NCI-H1436 (cell line): Measurements from ENCODE around the gene MAPT.

Source experiments
- DNase-seq: peaks from one replicate; lab custom pipeline; 2025; lab: John Stamatoyannopoulos, UW

MAPT gene

DNA sequence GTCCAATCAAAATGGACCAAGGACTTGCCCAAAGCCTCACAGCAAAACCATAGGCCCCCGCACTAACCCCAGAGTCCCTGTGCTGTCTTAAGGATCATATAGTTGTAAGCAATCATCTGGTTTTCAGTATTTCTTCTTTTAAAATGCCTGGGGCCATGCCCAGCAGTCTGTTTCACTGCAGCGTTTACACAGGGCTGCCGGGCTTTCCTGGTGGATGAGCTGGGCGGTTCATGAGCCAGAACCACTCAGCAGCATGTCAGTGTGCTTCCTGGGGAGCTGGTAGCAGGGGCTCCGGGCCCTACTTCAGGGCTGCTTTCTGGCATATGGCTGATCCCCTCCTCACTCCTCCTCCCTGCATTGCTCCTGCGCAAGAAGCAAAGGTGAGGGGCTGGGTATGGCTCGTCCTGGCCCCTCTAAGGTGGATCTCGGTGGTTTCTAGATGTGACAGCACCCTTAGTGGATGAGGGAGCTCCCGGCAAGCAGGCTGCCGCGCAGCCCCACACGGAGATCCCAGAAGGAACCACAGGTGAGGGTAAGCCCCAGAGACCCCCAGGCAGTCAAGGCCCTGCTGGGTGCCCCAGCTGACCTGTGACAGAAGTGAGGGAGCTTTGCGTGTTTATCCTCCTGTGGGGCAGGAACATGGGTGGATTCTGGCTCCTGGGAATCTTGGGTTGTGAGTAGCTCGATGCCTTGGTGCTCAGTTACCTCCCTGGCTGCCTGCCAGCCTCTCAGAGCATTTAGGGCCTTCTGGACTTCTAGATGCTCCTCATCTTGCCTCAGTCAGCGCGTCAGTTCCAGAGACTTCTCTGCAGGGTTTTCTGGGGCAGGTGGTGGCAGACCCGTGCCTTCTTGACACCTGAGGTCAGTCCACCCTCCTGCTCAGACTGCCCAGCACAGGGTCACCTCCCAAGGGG is 79.8 kb downstream of the MAPT start:
- no peak for DNase-seq

DNA sequence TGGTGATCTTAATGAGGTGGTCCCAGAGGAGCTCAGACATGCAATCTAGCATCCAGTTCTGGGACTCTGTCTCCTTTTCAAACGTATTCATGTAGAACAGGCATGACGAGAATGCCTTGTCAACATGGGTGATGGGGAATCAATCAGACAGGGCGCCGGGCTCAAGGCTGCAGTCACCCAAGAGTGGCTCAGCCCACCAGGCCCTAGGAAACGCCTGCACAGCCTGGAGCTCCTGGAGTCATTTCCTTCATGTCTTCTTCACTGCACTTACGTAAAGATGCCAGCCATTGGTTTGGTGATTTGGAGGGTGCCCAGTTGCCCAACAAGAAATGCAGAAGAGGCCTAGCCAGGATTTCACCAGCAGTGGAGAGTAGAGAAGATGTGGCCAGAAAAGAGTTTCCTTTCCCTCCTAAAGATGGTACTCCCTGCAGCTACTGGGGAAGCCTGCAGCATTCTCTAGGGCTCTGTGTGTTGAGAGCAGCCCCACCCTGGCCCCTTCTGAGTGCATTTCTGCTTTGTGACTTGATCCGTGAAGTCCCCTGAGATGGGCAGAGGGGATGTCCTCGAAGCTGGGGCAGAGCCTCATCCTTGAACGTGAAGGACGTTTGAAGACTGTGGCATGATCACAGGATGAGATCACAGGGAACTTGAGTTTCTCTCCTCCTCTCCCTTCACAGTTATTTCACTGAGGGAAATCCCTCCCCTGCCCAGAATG is 80.7 kb downstream of the MAPT start:
- DNase-seq = no peak

DNA sequence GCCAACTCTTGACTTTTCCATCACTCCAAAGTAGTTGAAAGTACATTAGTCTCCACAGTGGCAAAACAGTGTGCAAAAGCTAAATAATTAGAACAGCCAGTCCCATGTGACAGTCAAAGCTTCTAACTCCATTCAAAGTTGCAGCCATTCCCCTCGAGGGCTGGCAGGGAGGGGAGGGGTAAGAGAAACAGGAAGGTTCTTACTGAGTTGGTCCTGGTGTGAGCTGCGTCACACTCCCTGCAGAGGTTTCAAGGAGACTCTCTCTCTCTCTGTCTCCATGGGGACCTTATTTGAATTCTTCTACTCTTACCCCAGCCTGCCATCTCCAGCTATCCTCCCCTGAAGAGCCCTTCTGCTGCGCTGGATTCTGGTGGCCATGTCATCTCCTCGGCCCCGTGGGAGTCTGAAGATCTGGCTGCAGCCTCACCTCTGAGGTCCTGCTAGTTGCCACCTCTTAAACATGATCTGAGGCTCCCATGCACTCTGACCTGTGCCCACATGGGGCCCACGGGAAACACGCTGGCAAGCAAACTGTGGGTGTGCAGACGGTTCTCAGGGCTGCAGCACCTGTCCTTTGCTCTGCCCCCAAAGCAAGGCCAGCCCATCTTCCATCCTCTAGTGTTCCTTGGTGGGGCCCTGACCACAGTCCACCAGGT is 81.4 kb downstream of the MAPT start:
- no peak for DNase-seq

DNA sequence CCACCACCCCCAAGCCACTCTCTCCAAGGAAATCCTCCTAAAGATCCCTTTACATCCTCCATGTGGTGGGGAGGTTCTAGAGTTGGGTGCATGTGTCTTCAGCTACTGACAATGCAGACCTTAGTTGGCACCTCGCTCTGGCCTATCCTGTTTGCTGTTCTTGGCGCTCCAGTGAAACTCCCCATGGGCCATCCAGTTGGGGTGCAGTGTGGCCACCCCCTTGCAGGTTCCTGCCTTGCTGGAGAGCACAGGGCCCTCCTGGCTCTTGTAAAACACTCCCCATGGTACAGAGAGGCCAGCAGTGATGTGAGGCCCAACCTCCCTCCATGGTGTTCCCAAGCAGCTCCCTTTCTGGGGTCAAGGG is 82.0 kb downstream of the MAPT start:
- no peak for DNase-seq

DNA sequence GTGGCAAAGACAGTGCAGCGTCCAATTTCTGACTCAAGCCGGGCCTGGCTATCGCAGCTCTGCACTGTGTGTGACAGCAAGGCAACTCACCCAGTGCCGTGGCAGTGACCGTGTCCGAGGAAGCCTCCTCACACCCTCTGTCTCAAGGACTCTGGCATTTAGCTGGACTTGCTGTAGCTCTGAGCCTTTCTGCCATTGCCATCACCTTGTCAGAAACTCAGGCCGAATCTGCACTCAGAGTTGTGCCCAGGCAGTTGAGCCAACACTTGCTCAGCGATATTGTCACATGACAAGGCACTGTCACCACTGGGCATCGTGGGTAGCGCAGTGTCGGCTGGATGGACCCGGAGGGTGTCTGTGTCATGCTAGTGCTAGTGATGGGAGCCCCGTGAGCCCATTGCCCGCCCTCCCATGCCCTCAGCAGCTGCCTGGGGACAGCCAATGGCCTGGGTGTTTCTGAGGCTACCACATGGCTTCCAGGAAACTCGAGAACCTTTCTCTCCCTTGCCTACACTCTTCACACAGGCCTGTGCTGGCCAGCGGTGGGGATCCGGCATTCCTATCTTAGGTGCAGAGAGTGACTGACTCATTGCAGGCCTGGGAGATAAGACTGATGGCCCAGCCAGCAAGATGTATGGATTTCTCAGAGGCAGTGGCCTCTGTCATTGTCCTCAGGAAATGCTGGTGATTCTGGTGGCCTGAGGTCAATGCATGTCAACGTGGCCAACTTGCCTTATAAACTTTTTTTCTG is 82.6 kb downstream of the MAPT start:
- no peak for DNase-seq

DNA sequence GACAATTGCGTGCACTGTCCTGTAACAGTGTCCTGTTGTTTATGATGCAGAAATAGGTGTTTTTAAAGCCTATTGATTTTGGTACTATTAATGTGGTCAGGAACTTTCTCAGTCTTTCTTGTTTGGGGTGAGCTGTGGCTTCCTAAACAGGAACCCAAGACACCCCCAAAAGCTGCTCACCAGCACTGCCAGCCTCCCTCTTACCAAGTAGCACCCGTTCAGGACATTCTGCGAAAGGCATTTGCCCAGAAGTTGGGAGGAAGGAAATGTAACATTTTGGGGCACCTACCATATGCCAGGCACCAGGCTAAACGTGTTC is 83.1 kb downstream of the MAPT start:
- DNase-seq = no peak

DNA sequence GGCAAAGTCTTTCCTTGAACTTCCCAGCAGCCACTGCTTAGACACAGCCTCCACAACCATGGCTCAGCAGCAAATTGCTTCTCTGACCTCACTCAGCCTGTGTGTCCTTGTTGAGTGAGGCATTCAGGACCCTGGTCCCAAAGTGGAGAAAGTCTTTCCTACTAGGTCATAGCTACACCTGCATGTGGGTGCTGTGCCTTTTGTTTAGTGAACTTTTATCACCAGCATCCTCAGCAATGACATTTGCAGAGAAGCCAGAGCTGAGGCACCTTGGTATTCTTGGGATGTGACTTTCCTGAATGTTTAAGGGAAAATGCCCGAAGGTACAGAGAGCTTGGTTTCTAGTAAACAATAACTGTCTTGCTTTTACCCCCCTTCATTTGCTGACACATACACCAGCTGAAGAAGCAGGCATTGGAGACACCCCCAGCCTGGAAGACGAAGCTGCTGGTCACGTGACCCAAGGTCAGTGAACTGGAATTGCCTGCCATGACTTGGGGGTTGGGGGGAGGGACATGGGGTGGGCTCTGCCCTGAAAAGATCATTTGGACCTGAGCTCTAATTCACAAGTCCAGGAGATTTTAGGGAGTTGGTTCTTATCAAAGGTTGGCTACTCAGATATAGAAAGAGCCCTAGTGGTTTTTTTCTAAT is 83.7 kb downstream of the MAPT start:
- no peak for DNase-seq

DNA sequence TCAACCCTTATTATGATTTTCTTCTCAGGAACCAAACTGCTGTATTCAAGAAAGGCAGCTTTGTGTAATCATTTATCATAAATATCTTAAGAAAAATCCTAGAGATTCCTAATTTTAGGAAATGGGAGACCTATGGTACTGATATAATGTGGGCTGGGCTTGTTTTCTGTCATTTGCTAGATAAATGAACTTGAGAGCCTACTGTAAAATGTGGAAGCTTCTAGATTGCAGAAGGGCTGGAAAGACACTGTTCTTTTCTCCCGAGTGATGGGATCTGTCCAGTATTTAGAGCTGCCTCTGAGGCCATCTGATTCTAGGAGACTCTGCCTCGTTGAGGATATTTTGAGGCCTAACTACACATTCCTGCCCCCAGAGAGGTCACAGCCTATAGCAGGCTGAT is 84.8 kb downstream of the MAPT start:
- no peak for DNase-seq

DNA sequence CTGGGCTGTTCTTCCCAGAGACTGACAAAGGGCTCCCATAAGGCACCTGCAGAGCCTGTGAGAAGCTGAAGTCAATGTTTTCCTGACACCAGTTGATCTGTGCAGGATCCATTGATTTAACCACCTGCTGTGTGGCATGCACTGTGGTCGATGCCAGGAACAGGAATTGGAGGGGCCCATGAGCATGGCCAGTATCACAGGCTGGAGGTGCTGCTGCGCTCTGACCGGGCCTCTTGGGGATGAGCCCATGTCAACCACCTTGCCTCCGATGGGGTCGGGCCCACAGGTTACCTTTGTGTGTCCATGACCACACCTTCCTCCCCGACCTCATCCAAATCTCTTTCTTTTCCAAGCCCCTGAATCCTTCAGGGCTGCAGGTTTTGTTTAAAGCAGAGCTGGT is 86.5 kb downstream of the MAPT start:
- no peak for DNase-seq

DNA sequence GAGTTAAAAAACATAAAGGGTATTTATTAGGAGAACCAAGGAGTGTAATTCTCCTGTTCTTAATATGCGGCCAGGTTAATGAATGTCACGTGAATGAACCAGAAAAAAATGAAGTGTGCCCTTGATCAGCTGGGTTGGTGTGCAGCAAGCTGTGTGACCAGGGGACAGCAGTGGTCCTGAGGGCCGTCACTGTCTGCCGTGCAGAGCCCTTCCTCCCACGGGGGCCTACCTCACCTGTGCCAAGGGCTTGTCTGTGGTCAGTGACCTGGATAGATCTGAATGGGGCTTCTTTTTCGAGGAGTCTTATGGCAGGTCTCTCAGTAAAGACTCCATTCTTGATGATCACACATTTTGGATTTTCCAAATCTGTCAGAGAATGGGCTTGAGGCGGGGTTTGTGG is 87.0 kb downstream of the MAPT start:
- DNase-seq = no peak

DNA sequence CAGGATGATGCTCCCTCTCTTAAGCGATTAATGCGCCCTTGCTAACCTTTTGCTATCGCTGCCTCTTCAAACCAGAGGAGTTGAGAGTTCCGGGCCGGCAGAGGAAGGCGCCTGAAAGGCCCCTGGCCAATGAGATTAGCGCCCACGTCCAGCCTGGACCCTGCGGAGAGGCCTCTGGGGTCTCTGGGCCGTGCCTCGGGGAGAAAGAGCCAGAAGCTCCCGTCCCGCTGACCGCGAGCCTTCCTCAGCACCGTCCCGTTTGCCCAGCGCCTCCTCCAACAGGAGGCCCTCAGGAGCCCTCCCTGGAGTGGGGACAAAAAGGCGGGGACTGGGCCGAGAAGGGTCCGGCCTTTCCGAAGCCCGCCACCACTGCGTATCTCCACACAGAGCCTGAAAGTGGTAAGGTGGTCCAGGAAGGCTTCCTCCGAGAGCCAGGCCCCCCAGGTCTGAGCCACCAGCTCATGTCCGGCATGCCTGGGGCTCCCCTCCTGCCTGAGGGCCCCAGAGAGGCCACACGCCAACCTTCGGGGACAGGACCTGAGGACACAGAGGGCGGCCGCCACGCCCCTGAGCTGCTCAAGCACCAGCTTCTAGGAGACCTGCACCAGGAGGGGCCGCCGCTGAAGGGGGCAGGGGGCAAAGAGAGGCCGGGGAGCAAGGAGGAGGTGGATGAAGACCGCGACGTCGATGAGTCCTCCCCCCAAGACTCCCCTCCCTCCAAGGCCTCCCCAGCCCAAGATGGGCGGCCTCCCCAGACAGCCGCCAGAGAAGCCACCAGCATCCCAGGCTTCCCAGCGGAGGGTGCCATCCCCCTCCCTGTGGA is 88.6 kb downstream of the MAPT start:
- no peak for DNase-seq

DNA sequence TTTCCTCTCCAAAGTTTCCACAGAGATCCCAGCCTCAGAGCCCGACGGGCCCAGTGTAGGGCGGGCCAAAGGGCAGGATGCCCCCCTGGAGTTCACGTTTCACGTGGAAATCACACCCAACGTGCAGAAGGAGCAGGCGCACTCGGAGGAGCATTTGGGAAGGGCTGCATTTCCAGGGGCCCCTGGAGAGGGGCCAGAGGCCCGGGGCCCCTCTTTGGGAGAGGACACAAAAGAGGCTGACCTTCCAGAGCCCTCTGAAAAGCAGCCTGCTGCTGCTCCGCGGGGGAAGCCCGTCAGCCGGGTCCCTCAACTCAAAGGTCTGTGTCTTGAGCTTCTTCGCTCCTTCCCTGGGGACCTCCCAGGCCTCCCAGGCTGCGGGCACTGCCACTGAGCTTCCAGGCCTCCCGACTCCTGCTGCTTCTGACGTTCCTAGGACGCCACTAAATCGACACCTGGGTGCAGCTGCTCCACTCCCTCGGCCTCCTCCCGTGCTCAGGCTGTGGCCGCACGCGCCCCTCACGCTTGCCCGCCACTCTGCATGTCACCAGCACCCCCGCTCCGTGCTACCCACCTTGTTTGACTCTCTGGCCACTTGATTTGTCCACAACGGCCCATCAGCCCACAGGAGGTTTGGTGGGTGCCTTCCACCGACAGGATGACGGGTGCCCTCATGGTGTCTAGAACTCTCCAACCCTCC is 89.4 kb downstream of the MAPT start:
- no peak for DNase-seq

DNA sequence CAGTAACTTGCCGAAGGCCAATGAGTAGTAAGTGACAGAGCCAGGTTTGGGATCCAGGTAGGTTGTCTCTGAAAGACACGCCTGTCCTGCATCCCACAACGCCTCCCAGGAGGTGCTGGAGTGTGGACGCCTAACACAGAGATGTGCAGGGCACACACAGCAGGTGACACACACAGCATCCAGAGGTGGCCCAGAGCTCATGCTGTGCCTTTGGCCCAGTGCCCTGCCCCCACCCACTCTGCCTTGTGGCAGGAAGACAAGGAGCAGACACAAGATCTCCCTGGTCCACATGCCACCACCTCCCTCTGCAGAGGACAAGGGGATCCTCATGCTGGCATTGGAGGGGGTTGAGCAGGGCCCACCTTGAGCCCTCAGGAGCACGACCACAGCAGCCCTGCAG is 90.0 kb downstream of the MAPT start:
- no peak for DNase-seq

DNA sequence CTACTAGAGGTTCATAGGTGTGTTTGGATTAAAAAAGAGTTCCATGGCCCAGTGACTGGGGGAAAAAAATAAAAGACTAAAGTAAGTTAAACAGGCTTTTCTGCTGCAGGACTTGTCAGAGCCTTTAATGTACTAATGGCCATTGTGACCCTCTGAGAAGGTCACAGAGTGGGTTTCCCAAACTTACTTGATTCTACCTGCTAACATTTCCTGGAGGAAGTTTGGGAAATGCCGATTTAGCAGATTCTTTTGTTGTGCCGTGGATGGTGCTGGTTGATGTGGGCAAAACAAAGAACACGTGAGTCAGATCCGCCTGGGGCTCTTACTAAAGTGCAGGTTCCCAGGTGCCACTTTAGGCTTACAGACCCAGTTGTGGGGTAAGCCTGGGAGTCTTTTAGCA is 91.1 kb downstream of the MAPT start:
- DNase-seq = no peak

DNA sequence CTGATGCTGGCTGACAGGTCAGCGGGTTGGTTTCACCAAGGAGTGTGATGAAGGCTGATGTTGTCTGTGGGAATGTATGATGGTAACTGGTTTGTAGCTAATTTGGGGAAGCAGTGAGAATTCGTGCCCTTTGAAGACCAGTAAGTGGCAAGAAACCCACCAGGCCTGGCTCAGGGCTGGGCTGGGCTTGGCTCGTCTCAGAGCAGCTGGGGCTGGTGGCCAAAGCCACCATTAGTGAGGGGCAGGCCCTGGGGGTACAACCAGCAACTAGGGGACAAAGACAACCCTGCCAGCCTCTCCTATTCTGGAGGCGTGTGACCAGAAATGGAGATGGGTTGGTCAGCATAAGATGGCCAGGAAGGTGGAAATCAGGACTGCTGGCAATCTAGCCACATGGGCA is 91.7 kb downstream of the MAPT start:
- DNase-seq = no peak

DNA sequence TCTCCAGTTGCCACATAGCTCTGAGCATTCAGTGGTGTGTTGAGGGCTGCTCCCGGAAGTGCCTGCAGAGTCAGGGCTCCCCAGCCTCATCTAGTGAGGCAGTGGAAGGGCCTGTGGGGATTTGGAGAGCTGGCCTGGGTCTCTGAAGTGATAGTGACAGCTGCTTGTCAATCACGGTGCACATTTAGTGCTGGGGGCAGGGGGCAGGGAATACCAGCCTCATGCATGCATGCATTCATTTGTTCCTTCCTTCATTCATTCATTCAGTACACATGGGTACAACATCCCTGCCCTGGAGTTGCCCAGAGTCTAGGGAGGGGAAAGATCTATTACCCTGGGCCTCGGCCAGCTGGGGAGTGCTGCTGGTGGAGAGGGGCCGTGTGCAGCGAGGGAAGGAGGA is 93.4 kb downstream of the MAPT start:
- no peak for DNase-seq

DNA sequence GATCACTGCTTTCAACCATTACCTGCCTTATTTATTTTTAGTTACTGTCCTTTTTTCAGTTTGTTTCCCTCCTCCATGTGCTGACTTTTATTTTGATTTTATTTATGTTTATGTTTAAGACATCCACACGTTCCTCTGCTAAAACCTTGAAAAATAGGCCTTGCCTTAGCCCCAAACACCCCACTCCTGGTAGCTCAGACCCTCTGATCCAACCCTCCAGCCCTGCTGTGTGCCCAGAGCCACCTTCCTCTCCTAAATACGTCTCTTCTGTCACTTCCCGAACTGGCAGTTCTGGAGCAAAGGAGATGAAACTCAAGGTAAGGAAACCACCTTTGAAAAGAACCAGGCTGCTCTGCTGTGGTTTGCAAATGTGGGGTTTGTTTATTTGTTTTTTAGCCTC is 95.4 kb downstream of the MAPT start:
- no peak for DNase-seq

DNA sequence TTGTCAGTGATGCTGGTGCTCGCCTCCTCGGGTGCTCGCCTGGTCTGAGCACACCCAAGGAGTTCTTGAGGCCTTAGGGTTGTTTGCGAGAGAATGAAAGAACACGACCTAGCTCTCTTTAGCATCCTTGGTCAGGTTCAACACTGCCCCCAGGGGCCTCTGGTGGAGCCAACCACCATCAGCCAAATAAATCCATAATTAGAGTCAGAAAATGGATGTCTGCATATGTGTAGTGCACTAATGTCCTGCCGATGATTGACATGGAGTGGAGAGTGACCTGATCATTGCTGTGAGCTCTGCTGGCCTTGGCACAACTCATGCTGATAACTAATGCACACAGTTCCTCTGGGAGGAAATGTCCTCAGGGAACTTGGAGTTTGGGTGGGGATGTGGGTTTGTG is 96.5 kb downstream of the MAPT start:
- DNase-seq = no peak

DNA sequence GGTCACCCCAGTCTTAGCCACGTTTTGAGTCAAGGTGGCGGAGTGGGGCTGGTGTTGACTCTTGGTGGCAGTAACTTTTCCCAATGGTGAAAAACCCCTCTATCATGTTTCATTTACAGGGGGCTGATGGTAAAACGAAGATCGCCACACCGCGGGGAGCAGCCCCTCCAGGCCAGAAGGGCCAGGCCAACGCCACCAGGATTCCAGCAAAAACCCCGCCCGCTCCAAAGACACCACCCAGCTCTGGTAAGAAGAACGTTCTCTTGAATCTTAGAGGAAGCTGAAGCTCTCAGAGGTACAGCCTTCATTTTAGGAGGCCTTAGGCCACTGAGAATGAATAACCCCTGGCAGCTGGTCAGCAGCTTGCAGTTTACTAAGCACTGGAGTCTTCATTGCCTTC is 97.0 kb downstream of the MAPT start:
- DNase-seq = no peak

DNA sequence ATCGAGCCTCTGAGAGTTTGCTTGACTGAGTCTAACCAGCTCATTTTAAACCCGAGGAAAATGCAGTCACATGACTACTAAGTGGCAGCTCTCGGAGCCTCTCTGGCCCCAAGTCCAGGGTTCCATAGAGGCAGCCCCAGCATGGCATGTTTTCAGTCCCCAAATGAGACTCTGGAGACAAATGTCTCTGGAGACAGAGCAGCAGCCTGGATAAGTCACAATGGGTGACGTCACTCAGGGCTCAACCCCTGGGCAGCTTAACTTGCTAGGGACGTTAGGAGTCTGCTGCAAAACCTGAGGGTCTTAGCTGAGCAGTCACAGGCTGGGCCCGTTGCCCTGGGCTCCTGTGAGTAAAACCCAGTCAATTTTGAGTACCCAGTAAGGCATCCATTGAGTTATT is 97.8 kb downstream of the MAPT start:
- no peak for DNase-seq

DNA sequence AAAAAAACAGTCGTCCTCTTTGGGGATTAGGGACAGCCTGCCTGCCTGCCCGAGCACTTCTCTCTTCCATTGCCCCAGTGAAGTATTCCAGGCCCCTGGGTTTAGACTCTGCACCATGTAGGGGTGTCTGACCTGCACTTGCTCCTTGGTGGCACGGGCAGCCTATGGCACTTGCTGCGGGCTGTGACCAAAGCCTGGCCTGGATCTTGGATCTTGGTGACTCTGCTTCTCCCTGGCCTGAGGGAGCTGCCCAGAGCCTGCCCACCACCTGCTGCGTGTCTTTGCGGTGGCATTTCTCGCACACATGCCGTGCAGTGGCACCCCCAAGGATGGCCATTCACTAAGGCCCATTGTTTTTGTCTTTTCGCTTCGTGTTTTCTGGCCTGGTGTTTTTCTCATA is 98.5 kb downstream of the MAPT start:
- no peak for DNase-seq
